Measurements from ENCODE around the gene TNFRSF11A.

DNA sequence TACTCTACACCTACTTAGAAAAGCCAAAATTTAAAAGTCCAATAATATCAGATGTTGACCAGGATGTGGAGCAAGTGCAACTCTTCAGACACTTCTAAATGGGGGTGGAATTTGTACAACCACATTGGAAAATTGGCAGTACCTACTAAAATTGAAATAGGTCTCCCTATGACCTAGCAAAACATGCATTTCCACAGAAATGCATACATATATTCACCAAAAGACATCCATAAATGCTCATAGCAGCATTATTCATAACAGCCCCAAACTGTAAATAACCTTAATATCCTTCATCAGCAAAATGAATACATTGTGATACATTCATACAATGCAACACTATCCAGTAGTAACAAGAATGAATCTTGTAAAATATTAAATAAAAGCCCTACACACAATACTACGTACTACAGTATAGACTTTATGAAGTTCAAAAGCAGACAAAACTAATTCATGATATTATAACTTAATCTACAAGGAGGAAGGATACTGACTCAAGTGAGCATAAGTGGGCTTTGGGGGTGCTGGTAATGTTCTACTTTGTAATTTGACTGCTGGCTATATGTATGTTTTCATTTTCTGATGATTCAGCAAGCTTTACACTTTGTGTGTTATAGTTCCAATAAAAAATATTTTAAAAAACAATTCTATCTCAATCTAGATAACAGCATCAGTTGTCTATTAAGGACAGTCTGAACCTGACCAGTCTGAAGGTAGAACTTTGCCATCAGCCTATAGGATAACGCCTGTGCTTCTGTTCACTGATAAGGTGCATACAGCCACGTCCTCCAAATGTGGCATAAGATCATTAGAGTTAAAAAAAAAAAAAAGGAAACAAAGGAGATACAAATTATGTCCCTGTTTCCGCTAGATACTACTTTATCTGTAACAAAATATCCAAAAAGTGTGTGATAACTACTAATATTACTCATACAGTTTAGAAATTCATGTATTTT lies 6.6 kb upstream of the TNFRSF11A start:
- TF ChIP-seq POLR2AphosphoS5 (IDR thresholded peaks at IDR 0.05; ENCODE audit: low read depth, low read length) (no peak), POLR2A (IDR thresholded peaks at IDR 0.05; ENCODE audit: low read depth, low read length) (no peak)

Data from GM12892 (cell line).